Transverse colon (tissue), 4 donors: ENCODE measurements around the gene TECPR1. TPM values are rescaled to one million over a fixed set of nuclear protein-coding genes. Genes with fewer than 3 reads are reported as not detected.

Source experiments
- DNase-seq: peaks from one replicate; pipeline ENCODE4 v3.0.0-alpha.2; 2019
- H3K27ac ChIP-seq, 4 donors: fragments of 200-600 bp; sonication (generic); 2 replicates each; pipeline ENCODE4 v1.5.1; 2016 to 2018; ENCODE audit warnings: inconsistent platforms in 4 of 4
- H3K27me3 ChIP-seq: fragments of 200-600 bp; sonication (generic); 2 replicates; pipeline ENCODE4 v1.5.1; 2017; ENCODE audit warnings: inconsistent platforms
- H3K36me3 ChIP-seq, 4 donors: fragments of 200-600 bp; sonication (generic); 2 replicates each; pipeline ENCODE4 v1.5.1; 2017 to 2019; ENCODE audit warnings: inconsistent platforms in 4 of 4
- H3K4me1 ChIP-seq, 4 donors: fragments of 200-600 bp; sonication (generic); 2 replicates each; pipeline ENCODE4 v1.5.1; 2017 to 2020; ENCODE audit warnings: inconsistent platforms in 4 of 4
- H3K4me3 ChIP-seq, 4 donors: fragments of 200-600 bp; sonication (generic); 1 replicate in 1 of 4; 2 replicates in 3 of 4; pipeline versions ENCODE4 v1.5.1 to v1.6.1; 2017 to 2019; ENCODE audit warnings: inconsistent platforms in 4 of 4
- H3K9me3 ChIP-seq, 2 donors: fragments of 200-600 bp; sonication (generic); 2 replicates each; pipeline ENCODE4 v1.5.1; 2017 to 2019; ENCODE audit warnings: inconsistent platforms in 2 of 2
- CTCF ChIP-seq, 5 experiments: fragments of 200-600 bp in 3 of 5; fragments of 450-650 bp in 2 of 5; sonication (generic) in 3 of 5; IDR thresholded peaks; 1 replicate in 2 of 5; 2 replicates in 3 of 5; pipeline ENCODE4 v1.5.1; 2016 to 2017; ENCODE audit warnings: antibody characterized with exemption in 5 of 5, inconsistent platforms in 3 of 5, mild to moderate bottlenecking in 2 of 5, moderate library complexity in 1 of 5
- EP300 ChIP-seq: sonication (generic); formaldehyde crosslinking; IDR thresholded peaks from one replicate; pipeline ENCODE4 v1.6.1; 2017; ENCODE audit warnings: antibody characterized with exemption, low read depth
- POLR2A ChIP-seq: fragments of 450-650 bp; IDR thresholded peaks from one replicate; pipeline ENCODE4 v1.6.1; 2016; ENCODE audit warnings: antibody characterized with exemption, mild to moderate bottlenecking, moderate library complexity
- POLR2AphosphoS5 ChIP-seq, 3 donors: sonication (generic); formaldehyde crosslinking; IDR thresholded peaks; one replicate each; pipeline ENCODE4 v1.6.1; 2016; ENCODE audit warnings: antibody characterized with exemption in 3 of 3
- WGBS, 2 donors: methylation state at CpG; one replicate each; pipeline ENCODE4 v1.1.5; 2018; ENCODE audit warnings: low coverage in 1 of 2; 5-methylcytosine and 5-hydroxymethylcytosine counted together
- in situ Hi-C, 4 donors: fragments of 200-750 bp; cut with MboI; loops; one replicate each; pipeline versions ENCODE4 v1.15.0 to v1.15.1; 2017; ENCODE audit warnings: low sequenced_read_pairs in 3 of 4, low pct_ligation_motif_present in 1 of 4, low pct_unique_long_range_greater_than_20kb in 1 of 4
- intact Hi-C: fragments of 100-400 bp; cut with DNase I; formaldehyde crosslinking; loops from one replicate; pipeline ENCODE4 v1.15.1; 2023; ENCODE audit warnings: low total_unique reads
- total RNA-seq, 4 donors: library from RNA; depleted of rRNA; stranded (reverse); fragments of >200 nt; gene quantifications; one replicate each; pipeline ENCODE4 v1.1.0, GENCODE V29; 2016

TECPR1 gene
- total RNA-seq, 4 donors from 2014 or later, result 23.1 to 43.0 (median 28.8) TPM

GRCh38 chr7:98256431-98256830 is 4.4 kb upstream of the TECPR1 start:
- DNase-seq, result no peak
- no peak overlapping the region for H3K27ac ChIP-seq
- H3K27me3 ChIP-seq, result no peaks in the 10 kb centered on the region
- 93 to 100% methylated on average over 4 to 7 of the region's 7 CpGs for WGBS, 2 donors
- no peak overlapping the region for H3K4me3 ChIP-seq
- intact Hi-C loops, result no loop called here
- TF ChIP-seq EP300, result no peak
- TF ChIP-seq POLR2A, result no peak
- no peak for TF ChIP-seq CTCF (IDR thresholded peaks at IDR 0.05)
- TF ChIP-seq POLR2AphosphoS5 (IDR thresholded peaks at IDR 0.05), result no peak
- peaks cover 3 to 15% (median 11%) of the 10 kb centered on the region in 4 donors for H3K4me1 ChIP-seq
- peaks cover 0 to 9% (median 3%) of the 10 kb centered on the region in 4 donors for H3K36me3 ChIP-seq
- H3K9me3 ChIP-seq, result no peaks in the 10 kb centered on the region
- in situ Hi-C loops, result no loop called here

GRCh38 chr7:98254951-98255610 is 3.0 kb upstream of the TECPR1 start:
- H3K36me3 ChIP-seq, result no peaks in the 10 kb centered on the region
- no peak overlapping the region for H3K27ac ChIP-seq
- no peaks in the 10 kb centered on the region for H3K27me3 ChIP-seq
- DNase-seq, result no peak
- 57 to 80% methylated on average over 4 to 11 of the region's 11 CpGs for WGBS, 2 donors
- intact Hi-C loops, result no loop called here
- TF ChIP-seq EP300 (no peak), POLR2AphosphoS5 (IDR thresholded peaks at IDR 0.05) (no peak), CTCF (IDR thresholded peaks at IDR 0.05) (no peak), POLR2A (no peak)
- in situ Hi-C loops, result no loop called here
- no peak overlapping the region for H3K4me3 ChIP-seq
- peaks cover 3 to 27% (median 24%) of the 10 kb centered on the region in 4 donors for H3K4me1 ChIP-seq
- H3K9me3 ChIP-seq, result no peaks in the 10 kb centered on the region

DNA sequence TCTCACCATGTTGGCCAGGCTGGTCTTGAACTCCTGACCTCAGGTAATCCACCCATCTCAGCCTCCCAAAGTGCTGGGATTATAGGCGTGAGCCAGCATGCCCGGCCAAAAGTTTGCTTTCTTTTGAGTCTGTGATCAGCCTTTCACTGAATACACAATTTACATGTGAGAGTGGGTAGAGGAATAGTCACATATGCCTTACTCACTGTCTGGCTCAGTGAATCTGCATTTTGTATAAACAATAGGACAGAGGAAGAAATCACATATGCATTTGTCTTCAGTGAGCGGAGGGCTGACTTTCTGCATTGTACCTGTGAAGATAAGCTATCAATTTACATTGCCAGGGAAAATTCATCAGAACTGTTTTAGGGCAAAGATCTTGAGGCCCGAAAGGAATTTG is 2.5 kb upstream of the TECPR1 start:
- Histone ChIP-seq H3K9me3 (no peaks in the 10 kb centered on the region), H3K36me3 (no peaks in the 10 kb centered on the region), H3K4me1 (peaks cover 3 to 31% (median 25%) of the 10 kb centered on the region in 4 donors), H3K27me3 (no peaks in the 10 kb centered on the region), H3K4me3 (no peak overlapping the region), H3K27ac (no peak overlapping the region)
- no peak for TF ChIP-seq CTCF (IDR thresholded peaks at IDR 0.05)
- no peak for TF ChIP-seq EP300
- TF ChIP-seq POLR2AphosphoS5 (IDR thresholded peaks at IDR 0.05), result no peak
- no peak for TF ChIP-seq POLR2A
- intact Hi-C loops, result no loop called here
- DNase-seq, result no peak
- 96 to 100% methylated on average over 4 of the region's 4 CpGs for WGBS, 2 donors
- in situ Hi-C loops, result no loop called here

DNA sequence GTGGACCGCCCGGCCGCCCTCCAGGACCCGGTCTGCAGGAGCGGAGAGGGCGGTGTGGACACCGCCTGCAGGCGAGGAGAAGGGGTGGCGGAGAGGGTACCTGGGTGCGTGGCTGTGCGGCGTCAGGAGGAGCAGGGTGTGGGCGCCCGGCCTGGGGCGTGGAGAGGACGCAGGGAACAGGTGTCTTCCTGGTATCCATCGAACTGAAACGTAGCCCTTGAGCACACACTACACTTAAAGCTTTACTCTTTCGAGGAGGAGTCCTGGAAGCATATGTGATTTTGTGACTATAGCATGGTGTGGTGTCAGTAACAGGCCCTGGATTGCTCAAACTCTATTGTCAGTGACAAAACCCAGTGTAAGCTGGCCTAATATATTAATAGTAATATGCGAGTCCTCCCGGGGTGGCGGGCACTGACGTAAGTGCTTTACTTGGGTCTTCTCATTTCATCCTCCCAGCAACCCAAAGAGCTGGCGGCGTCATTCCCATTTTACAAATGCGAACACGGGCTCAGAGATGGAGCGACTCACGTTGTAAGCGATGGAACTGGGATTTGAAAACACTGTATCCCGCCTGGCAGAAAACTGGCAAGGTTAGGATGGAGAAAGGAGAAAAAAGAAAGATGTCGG is 508 bp upstream of the TECPR1 start:
- in situ Hi-C loops, result no loop called here
- intact Hi-C loops, result no loop called here
- 24 to 73% methylated on average over 3 to 32 of the region's 32 CpGs for WGBS, 2 donors
- Histone ChIP-seq H3K4me1 (peaks cover 6 to 40% (median 25%) of the 10 kb centered on the region in 4 donors), H3K27me3 (no peaks in the 10 kb centered on the region), H3K36me3 (no peaks in the 10 kb centered on the region), H3K4me3 (peak overlapping the region; percentile 65 to 97 (median 70)), H3K9me3 (no peaks in the 10 kb centered on the region), H3K27ac (peak overlapping the region; percentile 82 to 95 (median 93))
- TF ChIP-seq EP300, result no peak
- TF ChIP-seq POLR2AphosphoS5 (IDR thresholded peaks at IDR 0.05), result no peak
- no peak for TF ChIP-seq CTCF (IDR thresholded peaks at IDR 0.05)
- TF ChIP-seq POLR2A, result no peak
- no peak for DNase-seq
